SU-DHL-6 (cell line): ENCODE measurements around the gene NR1I3.

Source experiments
- EZH2phosphoT487 ChIP-seq: fragments of 200-600 bp; sonication (generic), shearing (Covaris generic); conservative IDR thresholded peaks from 2 replicates; pipeline ENCODE4 v1.6.1; 2018; ENCODE audit warnings: mild to moderate bottlenecking, antibody characterized with exemption, low read length, moderate library complexity, mixed read lengths
- TF ChIP-seq, protein P1 (sequence below): fragments of 200-600 bp; sonication (generic); IDR thresholded peaks from one replicate; pipeline ENCODE4 v1.5.1; 2017; ENCODE audit warnings: antibody characterized with exemption, mild to moderate bottlenecking, low read length, moderate library complexity; ENCODE audit not compliant: insufficient read depth, poor library complexity, severe bottlenecking

DNA sequence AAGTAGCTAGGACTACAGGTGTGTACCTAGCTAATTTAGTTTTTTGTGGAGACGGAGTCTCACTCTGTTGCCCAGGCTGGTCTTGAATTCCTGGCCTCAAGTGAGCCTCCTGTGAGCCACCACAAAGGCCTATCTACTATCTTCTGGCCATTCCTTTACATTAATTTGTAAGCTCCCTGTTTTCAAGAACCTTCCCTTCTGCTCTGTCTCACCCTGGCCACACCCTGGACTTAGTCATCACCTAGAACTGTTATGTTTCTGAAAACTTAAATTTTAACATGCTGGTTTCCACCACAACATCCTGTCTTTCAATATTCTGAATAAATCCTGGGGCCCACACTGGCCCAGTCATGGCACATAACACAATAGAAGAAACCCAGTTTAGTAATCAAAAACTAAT lies 55.8 kb downstream of the NR1I3 start:
- TF ChIP-seq, protein P1, sequence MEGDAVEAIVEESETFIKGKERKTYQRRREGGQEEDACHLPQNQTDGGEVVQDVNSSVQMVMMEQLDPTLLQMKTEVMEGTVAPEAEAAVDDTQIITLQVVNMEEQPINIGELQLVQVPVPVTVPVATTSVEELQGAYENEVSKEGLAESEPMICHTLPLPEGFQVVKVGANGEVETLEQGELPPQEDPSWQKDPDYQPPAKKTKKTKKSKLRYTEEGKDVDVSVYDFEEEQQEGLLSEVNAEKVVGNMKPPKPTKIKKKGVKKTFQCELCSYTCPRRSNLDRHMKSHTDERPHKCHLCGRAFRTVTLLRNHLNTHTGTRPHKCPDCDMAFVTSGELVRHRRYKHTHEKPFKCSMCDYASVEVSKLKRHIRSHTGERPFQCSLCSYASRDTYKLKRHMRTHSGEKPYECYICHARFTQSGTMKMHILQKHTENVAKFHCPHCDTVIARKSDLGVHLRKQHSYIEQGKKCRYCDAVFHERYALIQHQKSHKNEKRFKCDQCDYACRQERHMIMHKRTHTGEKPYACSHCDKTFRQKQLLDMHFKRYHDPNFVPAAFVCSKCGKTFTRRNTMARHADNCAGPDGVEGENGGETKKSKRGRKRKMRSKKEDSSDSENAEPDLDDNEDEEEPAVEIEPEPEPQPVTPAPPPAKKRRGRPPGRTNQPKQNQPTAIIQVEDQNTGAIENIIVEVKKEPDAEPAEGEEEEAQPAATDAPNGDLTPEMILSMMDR: no peak
- no peak for TF ChIP-seq EZH2phosphoT487
